Erythroblast (primary cell): ENCODE results near the gene FBXW12.

Experiments used
- GATA1 ChIP-seq: IDR thresholded peaks from 2 replicates; pipeline ENCODE4 v1.6.1; 2011; ENCODE audit warnings: low read depth, mild to moderate bottlenecking, control low read depth, low read length, moderate library complexity
- POLR2A ChIP-seq: IDR thresholded peaks from 2 replicates; pipeline ENCODE4 v1.6.1; 2011; ENCODE audit warnings: mild to moderate bottlenecking, low read length

DNA sequence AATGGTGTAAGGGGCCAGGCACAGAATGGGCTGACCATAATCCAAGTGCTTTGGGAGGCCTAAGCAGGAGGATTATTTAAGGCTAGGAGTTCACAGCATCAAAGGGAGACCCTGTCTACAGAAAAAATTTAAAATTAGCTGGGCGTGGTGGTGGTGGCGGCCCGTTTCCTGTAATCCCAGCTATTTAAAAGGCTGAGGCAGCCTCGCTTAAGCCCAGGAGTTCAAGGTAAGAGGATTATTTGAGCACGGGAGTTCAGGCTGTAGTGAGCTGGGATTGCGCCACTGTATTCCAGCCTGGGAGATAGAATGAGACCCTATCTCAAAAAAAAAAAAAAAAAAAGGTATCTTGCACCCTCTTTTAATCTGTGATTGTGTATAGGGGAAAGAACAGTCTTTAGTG, 69.9 kb downstream of the FBXW12 start:
- TF ChIP-seq POLR2A = no peak
- TF ChIP-seq GATA1 = no peak
